Colonic mucosa (tissue), 4 donors: ENCODE measurements around the gene FUCA1. TPM values are rescaled to one million over a fixed set of nuclear protein-coding genes. Genes with fewer than 3 reads are reported as not detected.

Source experiments
- DNase-seq: peaks from one replicate; pipeline ENCODE4 v3.0.0-alpha.2; 2020
- H3K27ac ChIP-seq: fragments of 200-600 bp; one replicate; pipeline ENCODE4 v1.8.0; 2021
- H3K27me3 ChIP-seq: fragments of 200-600 bp; one replicate; pipeline ENCODE4 v1.8.0; 2021
- H3K36me3 ChIP-seq: fragments of 200-600 bp; one replicate; pipeline ENCODE4 v1.8.0; 2021
- H3K4me1 ChIP-seq: fragments of 200-600 bp; one replicate; pipeline ENCODE4 v1.8.0; 2021; ENCODE audit warnings: mild to moderate bottlenecking
- H3K4me3 ChIP-seq: fragments of 200-600 bp; one replicate; pipeline ENCODE4 v1.8.0; 2021
- H3K9ac ChIP-seq, 2 donors: one replicate each; pipeline ENCODE4 v1.7.0; 2013; ENCODE audit warnings: control low read depth in 2 of 2, low read depth in 2 of 2, low read length in 2 of 2
- H3K9me3 ChIP-seq: fragments of 200-600 bp; one replicate; pipeline ENCODE4 v1.8.0; 2021
- intact Hi-C: fragments of 100-400 bp; cut with DNase I; formaldehyde crosslinking; loops from one replicate; pipeline ENCODE4 v1.14.1; 2022
- total RNA-seq, 2 donors: library from RNA; stranded (reverse); fragmentation: NEBNext Ultra II Directional in 1 of 2; extraction: Animal tissue kit (Norgen Biotek cat#: 25700) in 1 of 2; gene quantifications; one replicate each; pipeline ENCODE4 v1.2.1, GENCODE V29; 2021
- TF ChIP-seq, protein P1 (sequence below): fragments of 200-600 bp; IDR thresholded peaks from one replicate; pipeline ENCODE4 v1.8.0; 2022; ENCODE audit warnings: antibody characterized with exemption, mild to moderate bottlenecking
- donor health status: healthy.
- donor health status: DM: no; HTN: no; CAD: no.
- donor health status: DM: no; HTN: no; CAD: no.

The FUCA1 gene
- total RNA-seq, 2 donors from 2014 or later, result 70.1 to 165 TPM

DNA sequence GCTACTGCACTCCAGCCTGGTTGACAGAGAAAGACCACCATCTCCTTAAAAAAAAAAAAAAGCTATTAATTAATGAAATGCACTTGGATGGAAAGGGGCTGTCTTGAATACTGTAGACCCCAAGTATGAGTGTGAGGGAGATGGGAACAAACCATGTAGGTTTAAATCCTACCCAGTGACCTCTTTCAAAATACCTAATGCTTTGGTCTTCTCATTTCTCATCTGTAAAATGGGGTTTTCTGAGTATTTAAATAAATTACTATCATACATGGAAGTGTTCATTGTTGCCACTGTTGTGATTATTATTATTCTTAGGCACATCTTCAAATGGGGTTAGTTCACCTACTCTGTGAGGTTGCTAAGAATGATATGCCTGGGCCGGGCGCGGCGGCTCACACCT is 17.1 kb upstream of the FUCA1 start:
- Histone ChIP-seq H3K4me3 (no peak overlapping the region), H3K9me3 (no peaks in the 10 kb centered on the region), H3K27me3 (no peaks in the 10 kb centered on the region), H3K27ac (no peak overlapping the region), H3K4me1 (no peaks in the 10 kb centered on the region), H3K9ac (no peak overlapping the region), H3K36me3 (no peaks in the 10 kb centered on the region)
- DNase-seq, result no peak
- TF ChIP-seq, protein P1, sequence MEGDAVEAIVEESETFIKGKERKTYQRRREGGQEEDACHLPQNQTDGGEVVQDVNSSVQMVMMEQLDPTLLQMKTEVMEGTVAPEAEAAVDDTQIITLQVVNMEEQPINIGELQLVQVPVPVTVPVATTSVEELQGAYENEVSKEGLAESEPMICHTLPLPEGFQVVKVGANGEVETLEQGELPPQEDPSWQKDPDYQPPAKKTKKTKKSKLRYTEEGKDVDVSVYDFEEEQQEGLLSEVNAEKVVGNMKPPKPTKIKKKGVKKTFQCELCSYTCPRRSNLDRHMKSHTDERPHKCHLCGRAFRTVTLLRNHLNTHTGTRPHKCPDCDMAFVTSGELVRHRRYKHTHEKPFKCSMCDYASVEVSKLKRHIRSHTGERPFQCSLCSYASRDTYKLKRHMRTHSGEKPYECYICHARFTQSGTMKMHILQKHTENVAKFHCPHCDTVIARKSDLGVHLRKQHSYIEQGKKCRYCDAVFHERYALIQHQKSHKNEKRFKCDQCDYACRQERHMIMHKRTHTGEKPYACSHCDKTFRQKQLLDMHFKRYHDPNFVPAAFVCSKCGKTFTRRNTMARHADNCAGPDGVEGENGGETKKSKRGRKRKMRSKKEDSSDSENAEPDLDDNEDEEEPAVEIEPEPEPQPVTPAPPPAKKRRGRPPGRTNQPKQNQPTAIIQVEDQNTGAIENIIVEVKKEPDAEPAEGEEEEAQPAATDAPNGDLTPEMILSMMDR, result no peak
- intact Hi-C loops, result no loop called here

DNA sequence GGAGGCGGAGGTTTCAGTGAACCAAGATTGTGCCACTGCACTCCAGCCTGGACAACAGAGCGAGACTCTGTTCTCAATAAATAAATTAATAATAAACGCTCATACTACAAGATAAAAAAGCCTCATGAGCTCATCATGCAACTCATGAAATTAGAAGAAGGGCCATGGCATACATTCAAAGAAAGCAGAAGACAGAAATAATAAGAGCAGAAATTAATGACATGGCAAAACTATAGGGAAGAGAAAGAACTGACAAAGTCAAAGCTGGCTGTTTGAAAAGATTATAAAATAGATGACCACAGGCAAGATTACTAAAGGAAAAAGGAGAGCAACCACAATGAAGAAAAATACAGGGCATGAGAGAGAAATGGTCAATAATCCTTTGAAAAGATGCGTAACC is 14.7 kb upstream of the FUCA1 start:
- intact Hi-C loops, result no loop called here
- Histone ChIP-seq H3K36me3 (no peaks in the 10 kb centered on the region), H3K27ac (no peak overlapping the region), H3K4me3 (no peak overlapping the region), H3K4me1 (no peaks in the 10 kb centered on the region), H3K9me3 (no peaks in the 10 kb centered on the region), H3K27me3 (no peaks in the 10 kb centered on the region), H3K9ac (no peak overlapping the region)
- TF ChIP-seq, protein P1, result no peak
- DNase-seq, result no peak

DNA sequence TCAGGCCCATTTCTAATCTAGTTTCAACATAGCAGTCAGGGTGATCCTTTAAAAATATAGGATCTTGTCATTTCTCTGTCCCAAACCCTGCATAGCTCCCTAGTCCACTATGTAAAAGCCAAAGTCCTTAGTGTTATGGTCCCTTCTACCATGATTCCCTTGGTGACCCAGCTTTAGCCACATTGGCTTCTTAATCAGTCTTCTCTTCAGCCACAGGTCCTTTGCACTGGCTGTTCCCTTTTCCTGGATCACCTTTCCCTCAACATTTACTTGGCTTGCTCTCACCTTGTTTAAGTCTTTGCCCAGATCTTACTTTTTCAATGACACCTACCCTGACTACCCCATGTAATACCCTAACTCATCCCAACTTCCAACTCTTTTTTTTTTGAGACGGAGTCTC is 11.7 kb upstream of the FUCA1 start:
- Histone ChIP-seq H3K27ac (no peak overlapping the region), H3K9me3 (no peaks in the 10 kb centered on the region), H3K4me1 (no peaks in the 10 kb centered on the region), H3K36me3 (no peaks in the 10 kb centered on the region), H3K9ac (no peak overlapping the region), H3K4me3 (no peak overlapping the region), H3K27me3 (no peaks in the 10 kb centered on the region)
- TF ChIP-seq, protein P1, result no peak
- DNase-seq, result no peak
- intact Hi-C loops, result no loop called here

DNA sequence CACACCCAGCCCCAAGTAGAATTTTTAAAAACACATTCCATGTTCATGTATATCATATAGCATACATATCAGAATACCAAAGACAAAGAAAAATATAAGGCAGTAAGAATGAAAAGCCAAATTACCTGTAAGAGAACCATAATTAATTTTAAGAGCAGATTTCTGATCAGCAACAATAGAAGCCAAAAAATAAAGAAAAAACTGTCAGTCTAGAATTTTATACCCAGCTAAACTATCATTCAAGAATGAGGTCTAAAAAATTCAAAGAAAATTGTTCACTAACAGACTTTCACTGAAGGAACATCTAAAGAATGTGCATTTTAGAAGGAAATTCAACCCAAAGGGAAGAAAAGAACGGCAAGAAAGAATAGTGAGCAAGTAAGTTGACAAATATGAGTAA is 10.6 kb upstream of the FUCA1 start:
- H3K4me3 ChIP-seq, result no peak overlapping the region
- H3K4me1 ChIP-seq, result no peaks in the 10 kb centered on the region
- H3K36me3 ChIP-seq, result no peaks in the 10 kb centered on the region
- H3K9ac ChIP-seq, result no peak overlapping the region
- TF ChIP-seq, protein P1, result no peak
- no peak overlapping the region for H3K27ac ChIP-seq
- no peaks in the 10 kb centered on the region for H3K27me3 ChIP-seq
- no peaks in the 10 kb centered on the region for H3K9me3 ChIP-seq
- no peak for DNase-seq
- intact Hi-C loops, result no loop called here

DNA sequence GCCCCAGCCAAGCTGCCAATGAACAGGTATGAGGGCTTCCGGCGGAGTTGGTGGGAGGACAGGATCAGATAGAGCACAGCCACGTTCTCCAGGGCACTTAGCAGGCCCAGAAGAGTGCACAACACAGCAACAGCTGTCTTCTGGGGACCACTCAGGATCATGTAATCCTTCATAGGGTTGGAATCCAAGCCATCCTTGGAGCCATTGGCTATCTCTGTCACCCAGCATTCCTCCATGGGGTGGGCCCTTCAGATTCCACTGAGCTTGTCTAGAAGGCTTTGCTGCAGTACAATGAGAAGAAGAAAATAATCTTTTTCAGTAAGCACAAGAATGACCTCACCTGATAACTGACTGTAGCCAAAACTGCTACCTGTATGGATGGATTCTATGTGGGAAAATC is 7.3 kb upstream of the FUCA1 start:
- Histone ChIP-seq H3K27ac (no peak overlapping the region), H3K9me3 (no peaks in the 10 kb centered on the region), H3K9ac (no peak overlapping the region), H3K4me3 (no peak overlapping the region), H3K27me3 (no peaks in the 10 kb centered on the region), H3K36me3 (no peaks in the 10 kb centered on the region), H3K4me1 (no peaks in the 10 kb centered on the region)
- intact Hi-C loops, result no loop called here
- no peak for DNase-seq
- TF ChIP-seq, protein P1, result no peak

DNA sequence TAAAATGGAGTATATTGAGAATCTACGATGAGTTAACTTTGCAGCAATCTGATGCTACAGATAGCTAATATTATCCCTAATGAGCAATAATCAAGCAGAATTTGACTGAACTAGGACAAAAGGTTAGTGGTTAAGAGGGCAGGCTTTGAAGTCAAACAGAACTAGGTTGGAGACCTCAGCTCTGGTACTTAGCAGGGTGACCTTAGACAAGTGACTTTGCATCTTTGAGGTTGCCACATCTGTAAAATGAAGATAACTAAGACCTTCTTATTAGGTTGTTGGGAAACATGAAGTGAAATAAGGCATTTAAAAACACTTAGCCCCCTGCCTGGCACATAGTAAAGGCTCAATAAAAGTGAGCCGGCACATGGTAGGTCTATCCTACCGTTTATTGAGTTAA is 4.3 kb upstream of the FUCA1 start:
- H3K27me3 ChIP-seq, result no peaks in the 10 kb centered on the region
- no peak for DNase-seq
- H3K4me3 ChIP-seq, result no peak overlapping the region
- no peaks in the 10 kb centered on the region for H3K36me3 ChIP-seq
- H3K9me3 ChIP-seq, result no peaks in the 10 kb centered on the region
- H3K4me1 ChIP-seq, result no peaks in the 10 kb centered on the region
- no peak overlapping the region for H3K27ac ChIP-seq
- no peak overlapping the region for H3K9ac ChIP-seq
- intact Hi-C loops, result no loop called here
- TF ChIP-seq, protein P1, result no peak
